GM12865 (cell line): ENCODE results near the gene CXCL8.

ENCODE experiments used
- DNase-seq: peaks from one replicate; pipeline ENCODE4 v3.0.0; 2010; ENCODE audit warnings: low read depth
- H3K4me3 ChIP-seq: 2 replicates; pipeline ENCODE4 v1.5.1; 2011; ENCODE audit warnings: mild to moderate bottlenecking, low read depth, low read length, control low read depth
- TF ChIP-seq, protein P1 (sequence below): IDR thresholded peaks from 2 replicates; pipeline ENCODE4 v1.5.1; 2011; ENCODE audit warnings: low read length, control low read depth, low read depth, inconsistent platforms; ENCODE audit not compliant: insufficient read depth; ENCODE audit errors: missing control alignments

CXCL8 gene

DNA sequence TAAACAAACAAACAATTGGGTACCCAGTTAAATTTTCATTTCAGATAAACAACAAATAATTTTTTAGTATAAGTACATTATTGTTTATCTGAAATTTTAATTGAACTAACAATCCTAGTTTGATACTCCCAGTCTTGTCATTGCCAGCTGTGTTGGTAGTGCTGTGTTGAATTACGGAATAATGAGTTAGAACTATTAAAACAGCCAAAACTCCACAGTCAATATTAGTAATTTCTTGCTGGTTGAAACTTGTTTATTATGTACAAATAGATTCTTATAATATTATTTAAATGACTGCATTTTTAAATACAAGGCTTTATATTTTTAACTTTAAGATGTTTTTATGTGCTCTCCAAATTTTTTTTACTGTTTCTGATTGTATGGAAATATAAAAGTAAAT lies 2.9 kb downstream of the CXCL8 start:
- DNase-seq: no peak
- TF ChIP-seq, protein P1, sequence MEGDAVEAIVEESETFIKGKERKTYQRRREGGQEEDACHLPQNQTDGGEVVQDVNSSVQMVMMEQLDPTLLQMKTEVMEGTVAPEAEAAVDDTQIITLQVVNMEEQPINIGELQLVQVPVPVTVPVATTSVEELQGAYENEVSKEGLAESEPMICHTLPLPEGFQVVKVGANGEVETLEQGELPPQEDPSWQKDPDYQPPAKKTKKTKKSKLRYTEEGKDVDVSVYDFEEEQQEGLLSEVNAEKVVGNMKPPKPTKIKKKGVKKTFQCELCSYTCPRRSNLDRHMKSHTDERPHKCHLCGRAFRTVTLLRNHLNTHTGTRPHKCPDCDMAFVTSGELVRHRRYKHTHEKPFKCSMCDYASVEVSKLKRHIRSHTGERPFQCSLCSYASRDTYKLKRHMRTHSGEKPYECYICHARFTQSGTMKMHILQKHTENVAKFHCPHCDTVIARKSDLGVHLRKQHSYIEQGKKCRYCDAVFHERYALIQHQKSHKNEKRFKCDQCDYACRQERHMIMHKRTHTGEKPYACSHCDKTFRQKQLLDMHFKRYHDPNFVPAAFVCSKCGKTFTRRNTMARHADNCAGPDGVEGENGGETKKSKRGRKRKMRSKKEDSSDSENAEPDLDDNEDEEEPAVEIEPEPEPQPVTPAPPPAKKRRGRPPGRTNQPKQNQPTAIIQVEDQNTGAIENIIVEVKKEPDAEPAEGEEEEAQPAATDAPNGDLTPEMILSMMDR: no peak

DNA sequence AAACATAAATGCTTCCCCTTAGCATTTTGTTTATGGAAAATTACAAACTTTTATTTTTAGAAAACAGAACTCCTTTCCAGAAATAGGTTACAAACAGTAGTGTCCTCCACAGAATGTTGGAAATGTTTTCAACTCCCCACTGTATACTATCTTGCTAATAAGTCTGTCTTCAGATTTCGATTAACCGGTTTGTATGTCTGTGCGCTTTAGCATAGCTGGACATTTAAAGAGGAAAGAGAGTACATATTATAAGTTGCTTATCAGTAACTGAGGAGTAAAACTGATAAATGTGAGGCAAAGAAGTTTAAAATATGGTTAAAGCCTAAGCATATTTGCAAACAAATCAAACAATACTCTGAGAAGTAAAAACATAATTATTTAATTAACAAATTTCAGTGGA lies 3.4 kb downstream of the CXCL8 start:
- no peak overlapping the region for H3K4me3 ChIP-seq
- TF ChIP-seq, protein P1: no peak
- DNase-seq: no peak

More for the DNA sequence above, 2.9 kb downstream of the CXCL8 start:
- H3K4me3 ChIP-seq: no peak overlapping the region

DNA sequence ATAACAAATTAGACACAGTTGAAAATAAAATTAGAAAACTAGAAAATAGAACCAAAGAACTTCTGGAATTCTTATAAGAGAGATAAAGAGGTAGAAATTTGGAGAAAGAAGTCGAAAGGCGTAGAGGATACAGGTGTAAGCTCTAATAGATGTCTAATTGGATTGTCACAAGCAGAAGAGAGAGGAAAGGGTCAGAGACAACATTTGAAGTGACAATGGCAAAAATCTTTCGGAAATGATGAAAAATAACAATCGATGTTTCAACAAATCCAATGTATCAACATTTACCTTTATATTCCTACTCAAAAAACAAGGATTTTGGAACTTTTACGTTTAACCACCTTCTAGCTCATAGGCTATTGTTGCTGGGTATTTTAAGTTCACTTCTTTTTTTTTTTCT lies 3.8 kb downstream of the CXCL8 start:
- DNase-seq: no peak

DNA sequence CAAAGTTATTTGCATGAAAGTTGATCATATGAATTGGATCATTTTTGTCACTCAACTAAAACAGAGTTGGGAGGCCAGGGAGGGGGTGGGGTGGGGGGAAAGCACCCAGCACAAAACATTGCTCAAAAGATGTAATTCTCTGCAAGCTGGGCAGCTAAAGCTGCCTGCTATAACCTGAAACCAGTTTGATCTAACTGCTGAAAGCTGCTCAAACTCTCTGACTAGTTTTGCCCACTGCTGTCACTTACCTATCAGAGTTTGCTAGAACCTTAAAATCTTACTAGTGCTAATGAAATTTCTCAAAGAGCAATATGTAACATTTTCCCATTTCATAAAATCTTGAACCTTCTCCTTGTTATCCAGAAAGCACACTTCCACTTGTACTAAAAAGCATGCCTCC lies 10.4 kb downstream of the CXCL8 start:
- no peak overlapping the region for H3K4me3 ChIP-seq
- DNase-seq: no peak
- TF ChIP-seq, protein P1: no peak

More for the DNA sequence above, 3.8 kb downstream of the CXCL8 start:
- no peak overlapping the region for H3K4me3 ChIP-seq
- TF ChIP-seq, protein P1: no peak

DNA sequence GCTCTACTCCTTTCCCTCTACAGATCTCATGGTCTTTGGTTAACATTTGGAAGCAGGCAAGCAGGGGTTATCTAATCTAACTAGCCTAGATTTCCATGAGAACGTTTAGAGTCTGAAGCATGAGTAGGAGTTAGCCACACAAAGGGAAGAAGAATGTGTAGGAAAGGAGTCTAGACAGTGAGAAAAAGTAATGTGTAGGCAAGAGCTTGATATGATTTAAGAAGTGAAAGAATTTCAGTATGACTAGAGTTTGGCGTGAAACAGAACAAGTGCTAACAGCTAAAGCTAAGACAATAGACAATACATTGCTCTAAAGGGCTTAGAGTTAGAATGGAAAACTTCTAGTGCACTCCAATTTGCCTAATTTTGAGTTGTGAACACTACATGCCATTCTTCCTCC lies 10.8 kb downstream of the CXCL8 start:
- TF ChIP-seq, protein P1: no peak
- no peak for DNase-seq
- H3K4me3 ChIP-seq: no peak overlapping the region

DNA sequence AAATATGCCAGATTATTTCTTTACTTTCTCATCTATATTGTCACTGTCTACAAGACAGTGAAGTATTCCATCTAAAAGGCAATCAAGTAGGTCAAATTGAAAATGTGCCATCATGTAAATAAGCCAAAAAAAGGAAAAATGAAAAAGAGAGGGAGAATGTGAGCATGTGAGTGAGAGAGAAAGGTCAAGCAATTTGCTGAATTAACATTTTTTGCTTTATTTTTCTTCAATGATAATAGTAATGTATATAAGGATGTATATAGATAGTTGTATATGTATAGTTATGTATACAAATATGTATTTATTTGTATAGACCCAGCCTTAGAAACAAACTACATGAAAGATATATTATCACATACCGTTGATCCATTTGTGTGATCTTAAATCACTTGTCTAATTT lies 11.5 kb downstream of the CXCL8 start:
- H3K4me3 ChIP-seq: no peak overlapping the region
- TF ChIP-seq, protein P1: no peak
- no peak for DNase-seq

DNA sequence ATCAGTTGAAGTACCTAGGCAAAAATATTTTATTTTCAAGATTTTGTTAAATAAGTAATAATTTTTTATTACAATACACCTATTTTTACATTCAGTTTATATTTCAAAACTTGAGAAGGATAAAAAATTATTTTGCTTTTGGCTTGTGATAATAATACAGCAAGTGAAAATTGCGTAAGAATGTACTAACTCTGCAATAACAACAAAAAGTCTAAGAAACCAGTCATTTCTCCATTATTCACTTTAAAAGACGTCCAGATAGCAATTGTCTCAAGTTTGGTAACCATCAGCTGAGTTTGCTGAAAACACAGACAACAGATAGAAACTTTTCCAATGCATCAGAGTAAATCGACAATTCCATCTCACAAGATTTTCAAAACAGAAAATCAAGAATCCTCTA lies 12.1 kb downstream of the CXCL8 start:
- DNase-seq: no peak
- TF ChIP-seq, protein P1: no peak
- H3K4me3 ChIP-seq: no peak overlapping the region
